SHP77 (cell line): ENCODE data around the gene MID1.

Source experiments
- DNase-seq, 2 experiments: peaks; one replicate each; lab custom pipeline; 2025; lab: John Stamatoyannopoulos, UW

Gene MID1

DNA sequence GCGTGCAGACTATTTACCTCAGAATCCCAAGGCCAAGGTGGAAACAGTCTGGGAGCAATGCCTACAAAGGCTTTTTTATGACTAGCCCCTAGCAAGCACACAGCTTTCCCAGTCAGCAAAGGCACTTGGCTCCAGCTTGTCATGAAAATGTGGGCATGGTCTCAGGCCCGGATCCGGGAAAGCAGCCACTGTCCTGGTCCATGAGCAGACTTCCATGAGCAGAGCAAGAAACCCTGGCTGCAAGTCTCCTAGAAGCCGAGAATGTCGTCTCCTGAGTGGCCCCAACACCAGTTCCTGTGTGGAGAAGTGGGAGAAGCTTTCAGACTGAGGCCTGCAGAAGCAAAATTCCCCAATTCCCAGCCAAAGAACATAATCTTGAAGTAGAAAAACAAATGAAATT lies 190.5 kb downstream of the MID1 start:
- no peak for DNase-seq

DNA sequence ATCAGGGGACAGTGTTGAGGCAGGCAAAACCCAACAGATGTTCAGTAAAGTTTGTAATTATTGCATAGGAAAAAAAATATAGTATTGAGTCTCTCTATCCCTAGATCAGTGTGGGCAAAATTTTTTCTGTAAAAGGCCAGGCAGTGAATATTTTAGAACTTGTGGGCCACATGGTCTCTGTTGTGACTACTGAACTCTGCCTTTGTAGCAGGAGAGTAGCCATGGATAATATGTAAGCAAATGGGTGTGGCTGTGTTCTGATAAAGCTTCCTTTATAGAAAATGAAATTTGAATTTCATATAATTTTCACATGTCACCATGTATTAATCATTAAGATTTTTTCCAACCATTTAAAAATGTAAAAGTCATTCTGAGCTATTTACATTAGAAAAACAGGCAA lies 193.1 kb downstream of the MID1 start:
- DNase-seq, result no peak

DNA sequence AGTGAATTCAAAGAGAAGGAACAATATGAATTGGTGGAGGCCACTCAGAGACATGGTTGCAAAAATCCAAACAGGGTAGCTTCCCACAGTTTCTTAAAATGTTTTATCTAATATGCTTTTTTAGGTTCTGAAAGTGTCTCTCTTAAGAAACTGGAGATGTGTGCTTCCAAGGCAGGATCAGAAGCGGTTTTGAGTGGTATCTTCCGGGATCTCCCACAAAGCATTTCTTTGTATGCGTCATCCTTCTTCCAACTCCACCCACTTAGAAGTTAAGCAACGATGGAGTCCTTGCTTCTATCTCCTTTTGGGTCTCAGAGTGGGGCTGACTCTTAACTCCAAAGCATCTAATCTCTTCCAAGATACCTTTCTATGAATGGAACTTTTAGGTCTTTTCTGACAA lies 196.7 kb downstream of the MID1 start:
- no peak for DNase-seq

DNA sequence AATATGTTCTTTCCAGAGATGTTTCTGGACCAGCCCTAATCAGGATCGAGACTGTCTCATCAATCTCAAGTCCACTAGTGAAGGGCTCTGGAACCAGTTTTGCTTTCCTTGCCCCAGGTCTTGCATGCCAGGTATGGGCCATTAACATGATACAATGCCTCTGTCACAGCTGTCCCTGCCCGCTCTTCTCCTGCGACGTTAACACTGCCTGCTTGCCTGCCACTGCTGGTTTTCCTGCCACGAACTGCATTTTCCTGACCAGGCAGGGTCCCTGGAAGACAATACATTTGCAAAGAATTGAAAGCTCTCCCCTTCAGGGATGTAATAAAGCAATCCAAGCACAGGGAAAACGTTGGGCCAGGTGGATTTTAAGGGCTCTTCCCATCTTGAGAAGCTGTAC lies 200.3 kb downstream of the MID1 start:
- no peak for DNase-seq

DNA sequence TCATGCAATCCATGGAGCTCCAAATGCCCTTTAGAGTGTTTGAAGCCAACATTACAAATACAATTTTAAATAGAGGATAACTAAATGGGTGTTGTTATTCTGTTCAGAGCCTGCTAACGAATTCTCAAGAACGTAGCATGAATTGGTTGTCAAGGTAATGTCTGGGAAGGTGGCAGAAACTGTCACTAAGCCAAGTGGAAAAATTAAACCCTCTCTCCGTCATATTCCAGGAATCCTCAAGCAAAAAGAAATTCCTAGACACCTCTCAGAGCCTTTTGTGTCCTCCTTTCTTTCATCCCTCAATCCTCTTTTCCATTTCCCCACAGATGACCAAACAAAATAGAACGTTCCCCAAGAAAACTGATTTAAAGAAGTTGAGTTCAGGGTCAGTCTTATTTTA lies 204.0 kb downstream of the MID1 start:
- no peak for DNase-seq

DNA sequence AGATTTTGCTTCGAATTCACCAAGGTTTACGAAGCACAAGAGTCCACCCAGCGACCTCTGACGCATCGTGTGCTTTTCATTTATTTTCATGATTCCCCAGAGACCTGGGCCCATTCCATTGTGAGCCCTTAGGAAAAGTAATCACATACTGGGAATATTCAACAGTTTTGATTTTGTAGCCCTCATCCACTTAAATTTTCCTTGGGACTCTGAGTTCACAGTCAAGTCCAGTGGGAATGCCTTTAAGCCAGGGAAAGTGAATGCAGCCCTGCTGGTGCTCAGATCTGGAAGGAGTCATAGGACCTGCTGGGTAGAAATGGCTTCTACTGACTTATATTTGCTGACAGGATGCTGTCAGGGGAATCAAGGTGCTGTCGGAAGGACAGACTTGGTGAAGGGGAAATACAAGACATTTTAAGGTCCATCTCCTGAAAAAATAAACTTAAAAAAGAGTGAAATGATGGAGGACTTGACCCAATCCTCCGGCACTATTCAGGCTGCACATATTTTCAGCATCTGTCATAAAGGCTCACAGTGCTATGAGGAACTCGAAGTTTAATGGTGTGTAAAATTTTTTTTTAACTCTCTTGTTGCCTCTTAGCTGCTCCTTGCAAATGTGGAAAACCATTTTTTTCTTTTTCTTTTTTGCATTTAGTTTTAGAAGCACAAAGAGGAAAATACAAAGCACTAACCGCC lies 204.9 kb downstream of the MID1 start:
- DNase-seq, result no peak

DNA sequence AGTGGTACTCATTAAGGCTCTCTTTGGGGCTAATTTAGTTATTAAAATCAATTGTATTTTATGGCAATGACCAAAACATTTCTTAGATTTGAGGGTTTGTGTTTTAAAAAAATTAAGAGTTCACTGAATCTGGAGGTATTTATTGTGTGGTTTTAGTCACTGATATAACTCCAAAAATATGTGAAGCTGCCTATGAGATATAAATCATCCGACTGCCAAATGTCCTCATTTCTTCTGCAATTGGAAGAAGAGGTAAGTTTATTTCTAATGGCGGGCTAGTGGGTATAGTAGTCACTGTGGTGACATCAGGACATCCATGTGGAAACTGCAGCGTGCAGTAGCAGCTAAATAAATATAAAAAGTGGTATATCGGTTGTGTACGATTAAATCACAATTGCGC lies 205.5 kb downstream of the MID1 start:
- no peak for DNase-seq

DNA sequence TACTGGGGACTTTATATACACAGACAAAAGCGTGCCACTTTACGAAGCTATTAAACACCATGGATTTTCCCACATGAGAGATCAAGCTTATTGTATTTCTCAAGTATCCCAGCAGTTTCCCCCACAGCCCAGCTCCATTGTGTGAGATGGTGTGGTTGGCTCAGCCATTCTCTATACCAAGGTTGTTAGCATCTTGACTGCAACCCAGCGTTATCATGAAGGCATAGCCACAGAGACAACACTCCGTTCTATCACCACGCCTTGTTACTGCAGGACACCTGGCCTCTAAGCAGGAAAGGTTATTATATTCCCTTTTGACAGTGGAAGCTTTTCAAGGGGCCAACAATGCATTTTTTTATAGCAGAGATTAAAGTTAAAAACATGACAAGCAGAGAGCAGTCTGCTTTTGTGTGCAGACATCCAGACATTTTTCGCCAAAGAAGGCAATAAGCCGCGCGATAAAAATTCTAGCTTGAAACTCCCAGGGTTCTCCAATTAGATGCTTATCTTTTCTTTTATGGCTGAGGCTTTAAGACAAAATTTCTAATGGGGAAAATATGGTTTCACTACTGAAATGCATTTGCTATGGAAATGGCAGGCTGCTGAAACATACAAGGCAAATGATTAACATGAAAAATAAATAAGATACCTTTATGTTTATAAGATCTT lies 206.1 kb downstream of the MID1 start:
- no peak for DNase-seq

DNA sequence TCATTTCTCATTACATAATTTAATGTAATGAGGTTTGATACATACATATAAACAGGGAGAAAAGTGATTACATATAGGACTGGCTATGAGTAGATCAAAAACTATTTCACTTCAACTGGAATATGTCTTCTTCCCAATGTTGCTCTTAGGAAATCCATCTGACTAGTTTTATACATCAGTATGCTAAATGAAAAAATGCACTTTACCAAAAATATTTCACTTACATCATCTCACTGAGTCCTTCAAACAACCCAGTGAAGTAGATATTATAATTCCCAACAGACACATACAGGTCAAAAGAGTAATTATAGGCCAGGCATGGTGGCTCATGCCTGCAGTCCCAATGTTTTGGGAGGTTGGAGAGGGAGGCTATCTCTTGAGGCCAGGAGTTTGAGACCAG lies 215.9 kb downstream of the MID1 start:
- DNase-seq, result no peak

DNA sequence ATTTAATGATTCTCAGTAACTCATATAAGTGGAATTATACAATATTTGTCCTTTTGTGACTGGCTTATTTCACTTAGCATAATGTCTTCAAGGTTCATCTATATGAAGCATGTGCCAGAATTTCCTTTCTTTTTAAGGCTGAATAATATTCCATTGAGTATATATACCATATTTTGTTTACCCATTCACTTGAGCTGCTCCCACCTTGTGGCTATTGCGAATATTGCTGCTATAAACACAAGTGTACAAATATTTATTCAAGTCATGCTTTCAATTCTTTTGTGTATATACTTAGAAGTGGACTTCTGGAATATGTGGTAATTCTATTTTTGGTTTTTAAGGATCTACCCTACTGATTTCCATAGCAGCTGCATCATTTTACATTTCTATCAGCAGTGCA lies 219.1 kb downstream of the MID1 start:
- no peak for DNase-seq

DNA sequence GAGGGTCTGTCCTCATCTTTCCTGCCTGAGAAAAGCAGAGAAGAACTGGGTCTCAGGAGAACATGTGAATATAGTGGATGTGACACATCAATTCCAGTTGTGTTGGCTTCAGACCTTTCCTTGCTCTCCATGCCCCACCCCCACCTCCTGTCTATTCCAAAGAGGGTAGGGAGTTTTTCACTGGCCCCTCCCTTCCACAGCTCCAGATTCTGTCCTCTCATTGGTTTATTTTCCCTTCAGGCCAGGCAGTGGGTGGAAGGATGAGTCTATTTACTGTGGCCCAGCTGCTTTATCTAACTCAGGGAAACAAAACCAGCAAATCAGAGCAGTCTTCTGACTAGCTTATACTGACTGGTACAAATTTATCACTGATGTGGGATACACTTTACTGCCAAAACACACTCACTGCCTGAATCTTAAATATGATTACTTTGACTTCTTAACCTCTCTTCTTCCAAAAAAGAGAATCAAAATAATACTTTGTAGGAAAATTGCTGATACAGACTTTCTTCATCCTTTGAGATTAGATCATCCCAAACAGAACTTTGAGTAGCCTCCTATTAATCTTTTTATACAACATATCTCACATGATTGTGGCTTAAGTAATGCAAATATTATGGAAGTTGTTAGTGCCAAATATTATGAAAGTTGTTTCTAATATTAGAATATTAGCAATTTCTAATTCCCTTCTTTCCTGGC lies 221.2 kb downstream of the MID1 start:
- no peak for DNase-seq

DNA sequence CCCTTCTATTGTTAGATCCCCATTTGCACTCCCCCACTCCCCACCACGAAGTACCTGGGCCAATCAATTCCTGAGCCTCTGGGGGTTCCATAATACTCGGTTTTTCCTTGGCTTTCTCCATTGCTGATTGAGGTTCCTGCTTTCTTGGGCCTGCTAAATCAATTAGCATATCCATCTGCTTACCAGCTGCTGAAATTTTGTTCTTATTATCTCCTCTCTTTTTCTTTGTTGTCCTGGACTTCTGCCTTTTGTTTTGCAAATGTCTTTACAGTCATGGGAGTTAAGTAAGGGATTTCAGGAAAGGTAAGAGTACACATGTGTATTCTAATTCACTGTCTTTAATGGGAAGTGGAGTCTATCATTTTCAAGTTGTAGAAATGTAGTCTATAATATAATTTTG lies 222.2 kb downstream of the MID1 start:
- no peak for DNase-seq

DNA sequence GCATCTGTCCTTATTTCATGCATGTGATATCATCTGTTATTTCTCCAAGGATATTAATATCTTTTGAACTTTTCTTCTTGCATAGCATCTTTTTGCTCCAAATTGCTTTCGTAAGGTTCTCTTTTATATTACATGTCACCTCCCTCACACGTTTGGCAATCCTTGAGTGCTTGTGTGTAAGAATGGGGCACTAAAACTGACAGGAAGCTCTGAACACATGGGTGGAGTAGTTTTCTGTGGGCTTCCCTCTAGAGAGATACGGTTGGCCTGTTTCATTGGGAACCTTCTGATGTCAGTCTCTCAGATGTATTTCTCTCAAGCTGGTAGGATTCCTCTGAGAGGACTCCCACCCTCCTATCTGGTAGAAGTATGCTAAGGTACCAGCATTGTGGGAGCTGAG lies 223.0 kb downstream of the MID1 start:
- DNase-seq, result no peak

DNA sequence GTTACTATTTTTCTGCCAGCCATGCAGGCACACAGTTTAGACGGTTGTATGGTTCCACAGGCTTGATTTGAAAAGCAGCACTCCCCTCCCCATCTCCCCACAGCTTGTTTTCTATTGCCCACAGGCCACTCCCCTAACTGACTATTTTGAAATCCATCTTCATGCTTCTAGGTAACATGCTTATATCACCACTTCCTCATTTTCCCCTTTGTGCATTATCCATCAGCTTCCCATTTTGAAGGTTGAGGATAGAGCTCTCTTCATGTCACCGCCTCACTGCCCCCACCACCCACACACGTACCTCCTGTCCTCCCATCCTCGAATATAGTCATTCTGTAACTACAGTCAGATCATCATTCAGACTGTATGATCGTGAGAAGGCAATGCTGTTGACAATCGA lies 224.7 kb downstream of the MID1 start:
- no peak for DNase-seq
